Measurements from ENCODE around the gene DNM2. TPM values are rescaled to one million over a fixed set of nuclear protein-coding genes. Genes with fewer than 3 reads are reported as not detected.

DNM2 gene
- total and polyA plus RNA-seq, 9 of the 15 experiments (the other 6 are each of a cell fraction or from before 2014, with no cell fraction given) = 2.2 to 161 (median 72.6) TPM

GRCh38 chr19:10735741-10736140 is 17.9 kb downstream of the DNM2 start (continued):
- no peak for TF ChIP-seq ZNF212 (CRISPR knock-in tag; IDR thresholded peaks at IDR 0.05)
- TF ChIP-seq PBX2 (CRISPR knock-in tag; IDR thresholded peaks at IDR 0.05; ENCODE audit: low read depth) = peak; percentile 38
- peak; percentile 84 for TF ChIP-seq PBX2 (tag; conservative IDR thresholded peaks at IDR 0.05; ENCODE audit: low read depth)
- no peak for TF ChIP-seq ZNF217 (CRISPR knock-in tag; IDR thresholded peaks at IDR 0.05)
- no peak for TF ChIP-seq FOS (IDR thresholded peaks at IDR 0.05; ENCODE audit: extremely low read depth, insufficient read length)
- no peak for TF ChIP-seq ZNF280B (CRISPR knock-in tag; IDR thresholded peaks at IDR 0.05)
- peak; percentile 98 for TF ChIP-seq MEIS2 (IDR thresholded peaks at IDR 0.05; ENCODE audit: partially characterized antibody)
- TF ChIP-seq, protein P1, sequence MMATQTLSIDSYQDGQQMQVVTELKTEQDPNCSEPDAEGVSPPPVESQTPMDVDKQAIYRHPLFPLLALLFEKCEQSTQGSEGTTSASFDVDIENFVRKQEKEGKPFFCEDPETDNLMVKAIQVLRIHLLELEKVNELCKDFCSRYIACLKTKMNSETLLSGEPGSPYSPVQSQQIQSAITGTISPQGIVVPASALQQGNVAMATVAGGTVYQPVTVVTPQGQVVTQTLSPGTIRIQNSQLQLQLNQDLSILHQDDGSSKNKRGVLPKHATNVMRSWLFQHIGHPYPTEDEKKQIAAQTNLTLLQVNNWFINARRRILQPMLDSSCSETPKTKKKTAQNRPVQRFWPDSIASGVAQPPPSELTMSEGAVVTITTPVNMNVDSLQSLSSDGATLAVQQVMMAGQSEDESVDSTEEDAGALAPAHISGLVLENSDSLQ (IDR thresholded peaks at IDR 0.05) = peak; percentile 93
- no peak for TF ChIP-seq KLF10 (CRISPR knock-in tag; IDR thresholded peaks at IDR 0.05)
- TF ChIP-seq ASH1L (IDR thresholded peaks at IDR 0.05; ENCODE audit: borderline replicate concordance, low read depth, partially characterized antibody) = no peak
- TF ChIP-seq, protein P2, sequence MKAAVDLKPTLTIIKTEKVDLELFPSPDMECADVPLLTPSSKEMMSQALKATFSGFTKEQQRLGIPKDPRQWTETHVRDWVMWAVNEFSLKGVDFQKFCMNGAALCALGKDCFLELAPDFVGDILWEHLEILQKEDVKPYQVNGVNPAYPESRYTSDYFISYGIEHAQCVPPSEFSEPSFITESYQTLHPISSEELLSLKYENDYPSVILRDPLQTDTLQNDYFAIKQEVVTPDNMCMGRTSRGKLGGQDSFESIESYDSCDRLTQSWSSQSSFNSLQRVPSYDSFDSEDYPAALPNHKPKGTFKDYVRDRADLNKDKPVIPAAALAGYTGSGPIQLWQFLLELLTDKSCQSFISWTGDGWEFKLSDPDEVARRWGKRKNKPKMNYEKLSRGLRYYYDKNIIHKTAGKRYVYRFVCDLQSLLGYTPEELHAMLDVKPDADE (conservative IDR thresholded peaks at IDR 0.05; ENCODE audit: control insufficient read depth, low read depth, low read length) = no peak
- peak; percentile 60; the same call in 1 of the 2 replicates for TF ChIP-seq ESRRA (IDR thresholded peaks at IDR 0.05; ENCODE audit: borderline replicate concordance, low read depth)
